Lung (tissue), 12 donors: Measurements from ENCODE around the gene HDGF. TPM values are rescaled to one million over a fixed set of nuclear protein-coding genes. Genes with fewer than 3 reads are reported as not detected.

Experiments used
- ATAC-seq: fragments of 200-7000 bp; cut with Tn5 transposase; one replicate; pipeline ENCODE4 v1.9.1; 2020; ENCODE audit warnings: moderate number of reproducible peaks; ENCODE audit not compliant: insufficient read depth, low FRiP score
- DNase-seq, 3 donors: peaks; one replicate each; pipeline ENCODE4 v3.0.0-alpha.2; 2013 to 2017
- H3K27ac ChIP-seq, 2 donors: one replicate each; pipeline ENCODE4 v1.5.1; 2013; ENCODE audit warnings: mild to moderate bottlenecking in 2 of 2, moderate library complexity in 2 of 2, control low read depth in 1 of 2, inconsistent platforms in 1 of 2, low read depth in 1 of 2, low read length in 1 of 2
- H3K27me3 ChIP-seq, 3 donors: one replicate each; pipeline ENCODE4 v1.5.1; 2013; ENCODE audit warnings: low read length in 2 of 3; ENCODE audit not compliant: control insufficient read depth in 3 of 3, insufficient read depth in 3 of 3
- H3K36me3 ChIP-seq, 4 donors: one replicate each; pipeline ENCODE4 v1.5.1; 2013; ENCODE audit warnings: low read length in 4 of 4, mild to moderate bottlenecking in 1 of 4, moderate library complexity in 1 of 4; ENCODE audit not compliant: control insufficient read depth in 4 of 4, insufficient read depth in 4 of 4
- H3K4me1 ChIP-seq, 5 donors: one replicate each; pipeline ENCODE4 v1.5.1; 2013; ENCODE audit warnings: low read length in 5 of 5, mild to moderate bottlenecking in 2 of 5, moderate library complexity in 1 of 5; ENCODE audit not compliant: control insufficient read depth in 5 of 5, insufficient read depth in 5 of 5
- H3K4me3 ChIP-seq: one replicate; pipeline ENCODE4 v1.5.1; 2013; ENCODE audit warnings: mild to moderate bottlenecking, control low read depth, moderate library complexity
- H3K9ac ChIP-seq, 2 donors: one replicate each; pipeline ENCODE4 v1.5.1; 2013; ENCODE audit warnings: low read length in 2 of 2, control low read depth in 1 of 2; ENCODE audit not compliant: insufficient read depth in 1 of 2
- H3K9me3 ChIP-seq, 4 donors: one replicate each; pipeline ENCODE4 v1.5.1; 2013; ENCODE audit warnings: low read length in 3 of 4, mild to moderate bottlenecking in 1 of 4, moderate library complexity in 1 of 4; ENCODE audit not compliant: control insufficient read depth in 4 of 4, insufficient read depth in 3 of 4
- CTCF ChIP-seq: IDR thresholded peaks from 2 replicates; pipeline ENCODE4 v1.5.1; 2012; ENCODE audit warnings: mild to moderate bottlenecking; ENCODE audit errors: control extremely low read depth, extremely low read depth
- WGBS, 2 donors: extraction: QIAGEN DNeasy Blood & Tissue Kit; methylation state at CpG; one replicate each; pipeline ENCODE4 v1.1.7; 2013; 5-methylcytosine and 5-hydroxymethylcytosine counted together
- polyA plus RNA-seq, 2 donors: library from polyadenylated mRNA; stranded (reverse); fragments of 200-250 nt; gene quantifications; one replicate each; pipeline ENCODE4 v1.2.1, GENCODE V29; 2013
- total RNA-seq, 2 donors: library from RNA; depleted of rRNA in 1 of 2; stranded (reverse); fragments of >200 nt in 1 of 2; gene quantifications; one replicate each; pipeline ENCODE4 v1.2.1, GENCODE V29; 2014 to 2021
- donor health status: control.
- donor health status: control.
- donor health status: Bipolar disorder and iron deficiency.
- donor health status: healthy.
- donor health status: DM: yes; HTN: yes; CAD: no.

HDGF gene
- total and polyA plus RNA-seq, 4 donors, result 104 to 226 (median 185) TPM

GRCh38 chr1:156785458-156785857 lies 34.0 kb upstream of the HDGF start:
- Histone ChIP-seq H3K9me3 (no peaks in the 10 kb centered on the region), H3K9ac (no peak overlapping the region), H3K4me3 (no peak overlapping the region), H3K36me3 (peaks cover 9 to 52% (median 24%) of the 10 kb centered on the region in 4 donors), H3K27ac (no peak overlapping the region), H3K4me1 (peaks cover 0 to 9% (median 0%) of the 10 kb centered on the region in 5 donors), H3K27me3 (no peaks in the 10 kb centered on the region)
- no peak for ATAC-seq
- no peak for DNase-seq
- TF ChIP-seq CTCF, result no peak
- 75 to 86% methylated on average over 6 of the region's 6 CpGs for WGBS, 2 donors

- H3K9me3 ChIP-seq, result no peaks in the 10 kb centered on the region
- peaks cover 0 to 13% (median 8%) of the 10 kb centered on the region in 5 donors for H3K4me1 ChIP-seq
- H3K36me3 ChIP-seq, result peaks cover 3 to 33% (median 16%) of the 10 kb centered on the region in 4 donors
- H3K27ac ChIP-seq, result no peak overlapping the region
- ATAC-seq, result peak; percentile 27
- no peak overlapping the region for H3K9ac ChIP-seq
- DNase-seq, result peak in 1 of 3 donors; percentile 29
- H3K27me3 ChIP-seq, result no peaks in the 10 kb centered on the region
- no peak overlapping the region for H3K4me3 ChIP-seq
- TF ChIP-seq CTCF, result no peak
Measured at GRCh38 chr1:156781585-156782186, 30.2 kb upstream of the HDGF start.

- DNase-seq, result no peak
- no peak for ATAC-seq
- Histone ChIP-seq H3K36me3 (peaks cover 1 to 11% (median 4%) of the 10 kb centered on the region in 4 donors), H3K27ac (no peak overlapping the region), H3K4me1 (peaks cover under 1 to 25% (median 15%) of the 10 kb centered on the region in 5 donors), H3K27me3 (no peaks in the 10 kb centered on the region), H3K9me3 (no peaks in the 10 kb centered on the region), H3K4me3 (no peak overlapping the region), H3K9ac (no peak overlapping the region)
- TF ChIP-seq CTCF, result no peak
- 28 to 54% methylated on average over 1 of the region's 1 CpG for WGBS, 2 donors
Measured at GRCh38 chr1:156777573-156777972, 26.1 kb upstream of the HDGF start.

- Histone ChIP-seq H3K4me3 (no peak overlapping the region), H3K9ac (no peak overlapping the region), H3K36me3 (peaks cover 1 to 7% (median 4%) of the 10 kb centered on the region in 4 donors), H3K9me3 (no peaks in the 10 kb centered on the region), H3K27me3 (no peaks in the 10 kb centered on the region), H3K27ac (no peak overlapping the region), H3K4me1 (peaks cover 3 to 29% (median 13%) of the 10 kb centered on the region in 5 donors)
- TF ChIP-seq CTCF, result no peak
- DNase-seq, result no peak
- ATAC-seq, result no peak
- 62 to 75% methylated on average over 4 of the region's 4 CpGs for WGBS, 2 donors
Measured at GRCh38 chr1:156776942-156777341, 25.5 kb upstream of the HDGF start.
